Pulmonary artery endothelial cell (primary cell): ENCODE measurements around the gene DNAH3. TPM values are rescaled to one million over a fixed set of nuclear protein-coding genes. Genes with fewer than 3 reads are reported as not detected.
"Not testable (repeated sequence)": the region's sequence is repeated elsewhere in the genome, so short reads cannot be mapped to it uniquely, and the experiment has no call there.

Source experiments
- DNase-seq: peaks from one replicate; pipeline ENCODE4 v3.0.0-alpha.2; 2011; ENCODE audit warnings: low read depth, low spot score
- total RNA-seq: library from RNA; depleted of rRNA; stranded (reverse); fragments of >200 nt; gene quantifications from 2 replicates; pipeline ENCODE4 v1.2.3, GENCODE V29; 2014

Gene DNAH3
- total RNA-seq, 1 donor from 2014 or later: not detected

DNA sequence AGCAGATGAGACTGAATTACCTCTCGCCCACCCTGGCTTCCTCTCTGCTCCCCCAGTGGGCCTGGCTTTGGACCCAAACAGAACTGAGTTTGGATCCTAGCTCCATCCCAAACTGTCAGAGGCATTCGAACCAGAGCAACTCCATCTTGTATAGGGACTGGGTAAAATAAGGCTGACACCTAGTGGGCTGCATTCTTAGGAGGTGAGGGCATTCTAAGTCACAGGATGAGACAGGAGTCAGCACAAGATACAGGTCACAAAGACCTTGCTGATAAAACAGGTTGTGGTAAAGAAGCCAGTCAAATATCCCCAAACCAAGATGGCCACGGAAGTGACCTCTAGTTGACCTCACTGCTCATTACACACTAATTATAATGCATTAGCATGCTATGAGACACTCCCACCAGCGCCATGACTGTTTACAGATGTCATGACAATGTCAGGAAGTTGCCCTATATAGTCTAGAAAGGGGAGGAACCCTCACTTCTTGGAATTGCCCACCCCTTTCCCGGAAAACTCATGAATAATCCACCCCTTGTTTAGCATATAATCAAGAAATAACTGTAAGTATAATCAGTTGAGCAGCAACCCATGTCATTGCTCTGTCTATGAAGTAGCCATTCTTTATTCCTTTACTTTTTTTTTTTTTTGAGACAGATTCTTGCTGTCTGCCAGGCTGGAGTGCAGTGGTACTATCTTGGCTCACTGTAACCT, 205.6 kb downstream of the DNAH3 start:
- no peak for DNase-seq

DNA sequence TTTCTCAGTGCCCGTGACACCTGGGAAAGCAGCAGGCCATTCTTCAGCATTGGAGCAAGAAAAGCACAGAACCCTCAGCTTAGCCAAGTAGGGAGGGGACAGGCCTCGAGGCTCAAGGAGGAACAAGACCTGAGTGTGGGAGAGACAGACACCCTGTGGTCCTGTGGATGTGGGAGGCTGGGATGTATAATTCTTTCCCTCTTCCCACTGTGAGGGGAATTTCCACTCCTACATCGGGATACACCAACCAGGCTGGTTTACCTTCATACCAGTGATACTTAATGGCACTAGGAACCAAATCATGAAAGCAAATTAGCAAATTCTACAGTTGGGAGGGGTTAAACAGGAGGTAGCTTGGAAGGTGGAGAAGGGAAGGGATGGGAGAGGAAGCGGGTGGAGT, 208.4 kb downstream of the DNAH3 start:
- no peak for DNase-seq

DNA sequence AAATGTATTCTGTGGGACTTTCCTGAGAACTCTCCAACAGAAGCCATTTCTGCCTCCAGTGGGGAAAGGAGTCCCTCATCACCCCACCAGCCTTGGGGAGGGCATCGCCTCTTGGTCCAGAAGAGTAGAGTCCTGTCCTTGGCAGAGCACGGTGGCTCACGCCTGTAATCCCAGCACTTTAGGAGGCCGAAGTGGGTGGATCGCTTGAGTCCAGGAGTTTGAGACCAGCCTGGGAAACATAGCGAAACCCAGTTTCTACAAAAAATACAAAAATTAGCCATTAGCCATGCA, 209.1 kb downstream of the DNAH3 start:
- no peak for DNase-seq

- no peak for DNase-seq
These were observed 209.6 kb downstream of the DNAH3 start for GRCh38 chr16:20940871-20941635.

DNA sequence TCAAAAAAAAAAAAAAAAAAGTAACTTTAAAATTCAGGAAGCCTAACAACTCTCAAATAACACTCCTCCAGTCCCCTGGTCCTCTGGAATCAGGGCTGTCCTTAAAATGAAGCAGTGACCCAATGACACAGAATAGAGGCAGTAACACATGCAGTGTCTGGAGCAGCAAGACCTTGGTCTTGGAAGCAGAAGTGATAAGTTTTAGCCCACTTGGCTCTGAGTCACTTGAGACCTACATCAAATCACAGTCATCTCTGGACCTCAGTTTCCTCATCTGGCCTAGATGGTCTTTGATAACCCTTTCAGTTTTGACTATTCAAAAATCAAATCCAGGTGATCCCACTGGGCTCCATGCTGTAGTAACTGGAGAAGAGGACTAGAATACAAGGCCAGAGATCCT, 211.0 kb downstream of the DNAH3 start:
- DNase-seq: no peak

- DNase-seq: no peak
These were observed 212.2 kb downstream of the DNAH3 start for GRCh38 chr16:20938426-20938825.

GRCh38 chr16:20937736-20938135, 212.9 kb downstream of the DNAH3 start:
- DNase-seq: no peak

- no peak for DNase-seq
These were observed 217.1 kb downstream of the DNAH3 start for GRCh38 chr16:20933589-20933988.

DNA sequence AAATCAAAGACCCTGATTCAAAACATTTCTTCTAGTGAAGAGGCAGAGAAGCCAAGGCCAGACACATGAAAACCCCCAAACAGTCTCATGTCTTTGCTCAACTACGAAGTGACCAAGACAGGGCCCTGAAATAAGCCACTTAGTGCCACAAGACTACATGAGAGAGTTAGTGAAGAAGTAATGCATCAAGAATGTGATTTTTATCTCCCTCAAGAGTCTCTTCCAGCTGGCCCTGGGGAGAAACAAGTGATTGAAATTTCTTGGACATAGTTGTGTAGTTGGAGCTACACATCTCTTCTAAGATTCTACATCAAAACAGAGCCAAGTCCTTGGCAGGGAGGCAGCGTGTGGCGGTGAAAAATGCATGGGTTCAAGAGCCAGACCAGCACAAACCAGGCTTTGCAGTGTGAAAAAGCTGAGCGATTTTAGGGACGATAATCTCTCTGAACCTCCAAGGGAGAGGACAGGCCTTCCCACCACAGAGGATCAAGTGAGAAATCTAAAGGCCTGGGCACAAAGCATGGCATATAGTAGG, 219.5 kb downstream of the DNAH3 start:
- DNase-seq: no peak

DNA sequence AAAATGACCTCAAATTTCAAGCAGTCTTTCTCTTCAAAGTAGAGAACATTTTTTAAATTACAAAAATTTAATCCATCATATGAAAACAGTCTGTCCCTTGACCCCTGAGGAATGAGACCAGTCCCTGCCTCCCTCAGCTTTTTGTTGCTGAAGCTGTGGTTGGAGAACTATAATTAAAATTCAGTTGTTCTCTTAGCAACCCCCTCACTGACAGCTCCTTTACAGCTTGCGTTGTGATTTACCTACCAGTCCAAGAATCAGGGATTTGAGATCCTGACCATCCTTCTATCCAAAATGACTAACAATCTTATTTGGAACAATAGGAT, 220.3 kb downstream of the DNAH3 start:
- no peak for DNase-seq

DNA sequence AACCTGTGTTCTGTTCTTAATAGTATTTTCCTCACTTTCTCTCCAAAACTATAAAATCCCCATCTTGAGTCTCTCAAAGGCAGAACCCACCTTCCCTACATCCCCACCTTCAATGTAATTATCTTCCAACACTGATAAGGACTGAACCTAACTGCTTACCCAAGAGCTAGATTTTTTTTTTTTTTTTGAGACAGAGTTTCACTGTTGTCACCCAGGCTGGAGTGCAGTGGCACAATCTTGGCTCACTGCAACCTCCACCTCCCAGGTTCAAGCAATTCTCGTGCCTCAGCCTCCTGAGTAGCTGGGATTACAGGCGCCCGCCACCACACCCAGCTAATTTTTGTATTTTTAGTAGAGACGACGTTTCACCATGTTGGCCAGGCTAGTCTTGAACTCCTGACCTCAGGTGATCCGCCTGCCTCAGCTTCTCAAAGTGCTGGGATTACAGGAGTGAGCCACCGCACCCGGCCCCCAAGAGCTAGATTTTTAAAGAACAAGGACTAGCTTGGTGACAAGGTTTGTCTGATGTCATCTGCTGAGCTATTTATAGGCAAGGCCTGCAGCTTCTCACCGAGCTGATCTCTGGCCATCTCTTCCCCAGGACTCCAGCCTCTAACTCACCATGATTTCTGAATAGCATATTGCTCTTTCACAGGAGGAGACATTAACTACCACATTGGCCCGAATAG, 220.8 kb downstream of the DNAH3 start:
- DNase-seq: not testable (repeated sequence)

- no peak for DNase-seq
These were observed 221.8 kb downstream of the DNAH3 start for GRCh38 chr16:20928774-20929411.

GRCh38 chr16:20925751-20926150, 224.9 kb downstream of the DNAH3 start:
- DNase-seq: no peak

GRCh38 chr16:20923876-20924275, 226.8 kb downstream of the DNAH3 start:
- DNase-seq: no peak

GRCh38 chr16:20920799-20921198, 229.8 kb downstream of the DNAH3 start:
- no peak for DNase-seq

GRCh38 chr16:20920091-20920490, 230.6 kb downstream of the DNAH3 start:
- no peak for DNase-seq

DNA sequence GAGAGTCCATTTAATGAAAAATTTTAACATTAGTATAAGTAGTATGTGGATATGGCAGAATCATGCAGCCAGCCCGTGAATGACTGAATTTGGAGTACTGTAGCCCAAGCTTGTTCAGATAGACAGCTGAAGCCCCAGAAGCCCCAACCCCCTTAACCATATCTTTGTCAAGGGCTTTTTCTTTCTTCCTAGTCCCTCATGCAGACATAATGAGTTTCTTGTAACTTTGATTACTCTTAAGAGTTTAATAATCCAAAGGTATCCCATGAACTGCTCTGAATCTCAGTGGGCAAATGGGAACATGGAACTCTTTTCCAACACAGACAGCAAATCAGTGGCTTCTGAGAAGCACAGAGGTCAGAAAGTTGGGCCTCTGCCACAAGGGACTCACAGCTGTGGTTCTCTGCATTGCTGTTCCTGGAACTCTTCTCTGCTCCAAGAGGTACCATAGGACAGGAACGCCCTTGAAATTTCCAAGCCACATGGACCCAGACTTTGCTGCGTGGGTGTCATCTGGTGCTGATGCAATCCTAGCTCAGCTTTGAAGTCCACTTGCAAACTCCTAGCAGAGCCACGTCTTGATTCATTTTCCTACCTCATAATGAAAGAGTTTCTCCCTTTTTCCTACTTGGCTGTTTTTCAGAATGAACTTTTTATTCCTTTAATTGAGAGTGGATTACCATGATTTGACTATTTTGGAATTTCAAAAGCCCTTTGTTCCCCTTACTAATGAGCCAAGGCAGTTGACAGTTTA, 232.0 kb downstream of the DNAH3 start:
- DNase-seq: no peak

DNA sequence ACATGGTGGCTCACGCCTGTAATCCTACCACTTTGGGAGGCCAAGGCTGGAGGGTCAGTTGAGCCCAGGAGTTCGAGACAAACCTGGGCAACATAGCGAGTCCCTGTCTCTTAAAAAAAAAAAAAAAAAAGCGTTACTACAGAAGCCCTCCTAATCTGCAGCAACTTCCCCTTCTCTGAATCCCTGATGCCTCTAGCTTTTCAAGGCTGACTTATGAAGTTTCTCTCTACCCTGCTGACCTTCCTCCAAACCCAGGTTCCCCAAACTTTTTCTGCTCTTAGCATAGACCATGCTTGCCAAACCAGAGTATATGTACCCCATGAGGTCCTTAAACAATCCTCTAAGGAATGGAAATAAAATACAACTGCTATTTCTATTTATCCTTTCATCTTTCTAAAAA, 233.7 kb downstream of the DNAH3 start:
- DNase-seq: no peak

- DNase-seq: no peak
These were observed 234.4 kb downstream of the DNAH3 start for GRCh38 chr16:20916289-20916688.

- no peak for DNase-seq
These were observed 239.3 kb downstream of the DNAH3 start for GRCh38 chr16:20911361-20911760.

- DNase-seq: peak; percentile 90
These were observed 239.8 kb downstream of the DNAH3 start for GRCh38 chr16:20910781-20911321.
